HUES6 (cell line): ENCODE results near the gene SPTBN5.

ENCODE experiments used
- H3K27ac ChIP-seq: 2 replicates; pipeline ENCODE4 v1.7.0; 2013; ENCODE audit warnings: low read depth, mild to moderate bottlenecking, low read length, inconsistent platforms
- H3K27me3 ChIP-seq: 2 replicates; pipeline ENCODE4 v1.6.1; 2013; ENCODE audit warnings: low read length; ENCODE audit not compliant: control insufficient read depth, insufficient read depth
- H3K36me3 ChIP-seq: 2 replicates; pipeline ENCODE4 v1.6.1; 2013; ENCODE audit warnings: low read length; ENCODE audit not compliant: control insufficient read depth, insufficient read depth
- H3K4me1 ChIP-seq: 2 replicates; pipeline ENCODE4 v1.6.1; 2013; ENCODE audit warnings: low read length; ENCODE audit not compliant: control insufficient read depth, insufficient read depth
- H3K4me3 ChIP-seq: 2 replicates; pipeline ENCODE4 v1.5.1; 2013; ENCODE audit warnings: low read depth, low read length
- H3K9ac ChIP-seq: one replicate; pipeline ENCODE4 v1.6.1; 2013; ENCODE audit warnings: mild to moderate bottlenecking, low read length
- H3K9me3 ChIP-seq: 2 replicates; pipeline ENCODE4 v1.6.1; 2013; ENCODE audit warnings: low read depth, low read length; ENCODE audit not compliant: control insufficient read depth, insufficient read depth

The SPTBN5 gene

GRCh38 chr15:41829959-41830646, 63.8 kb downstream of the SPTBN5 start:
- H3K9ac ChIP-seq = no peak overlapping the region
- peaks cover 7% of the 10 kb centered on the region; the same call in 1 of the 2 replicates for H3K36me3 ChIP-seq
- peaks cover 7% of the 10 kb centered on the region; the same call in 1 of the 2 replicates for H3K4me1 ChIP-seq
- H3K9me3 ChIP-seq = no peaks in the 10 kb centered on the region
- H3K27me3 ChIP-seq = no peaks in the 10 kb centered on the region; the same call in 1 of the 2 replicates
- H3K4me3 ChIP-seq = no peak overlapping the region
- H3K27ac ChIP-seq = no peak overlapping the region

GRCh38 chr15:41828807-41829141, 65.1 kb downstream of the SPTBN5 start:
- Histone ChIP-seq H3K27ac (no peak overlapping the region), H3K27me3 (no peaks in the 10 kb centered on the region; the same call in 1 of the 2 replicates), H3K9me3 (no peaks in the 10 kb centered on the region), H3K36me3 (peaks cover 13% of the 10 kb centered on the region), H3K4me1 (peaks cover 7% of the 10 kb centered on the region; the same call in 1 of the 2 replicates), H3K9ac (peak overlapping the region; percentile 25), H3K4me3 (peak overlapping the region; percentile 99)

DNA sequence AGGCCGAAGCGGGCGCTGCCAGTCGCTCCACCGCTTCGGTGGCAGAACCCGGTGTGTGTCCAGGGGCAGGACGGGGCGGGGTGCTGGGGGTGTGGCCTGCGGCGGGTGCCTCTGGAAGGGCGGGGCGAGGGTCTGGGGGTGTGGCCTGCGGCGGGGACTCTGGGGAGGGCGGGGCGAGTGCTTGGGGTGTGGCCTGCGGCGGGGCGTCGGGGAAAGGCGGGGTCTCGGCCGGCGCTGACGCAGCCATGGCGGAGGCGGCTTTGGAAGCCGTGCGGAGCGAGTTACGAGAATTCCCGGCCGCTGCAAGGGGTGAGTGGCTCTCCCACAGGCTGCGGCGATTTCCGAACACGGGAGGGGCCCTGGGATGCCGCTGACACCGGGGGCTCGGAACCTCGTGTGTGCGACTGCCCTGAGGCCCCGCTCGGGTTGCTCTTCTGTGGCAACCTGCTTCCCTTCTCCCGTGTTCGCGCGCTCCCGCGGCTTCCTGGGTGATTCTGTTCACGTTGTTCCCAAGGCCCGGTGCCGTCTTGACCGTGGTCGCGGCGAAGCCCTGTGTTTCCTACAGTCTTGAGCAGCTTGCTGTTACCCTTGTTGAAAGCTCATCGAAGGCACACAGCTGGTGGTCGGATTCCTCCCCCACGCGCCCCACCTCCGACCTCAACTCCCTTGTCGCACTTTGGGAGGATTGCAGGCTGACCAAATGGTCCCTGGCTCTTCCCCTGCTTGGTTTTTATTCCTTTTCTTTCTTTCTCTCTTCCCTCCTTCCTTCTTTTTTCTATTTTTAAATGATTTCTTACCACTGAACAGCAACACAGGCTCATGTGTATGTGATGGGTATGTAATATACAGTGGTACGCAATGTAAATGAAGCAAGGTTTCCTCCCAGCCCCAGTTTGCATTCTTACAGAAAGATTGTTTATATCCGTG, 65.7 kb downstream of the SPTBN5 start, which contains the start of gene JMJD7:
JMJD7 (plus strand) TSS at position 213 of the 927 bp plus-strand sequence; CDS start at position 246, 33 bp downstream.
- H3K4me1 ChIP-seq = peaks cover 7% of the 10 kb centered on the region; the same call in 1 of the 2 replicates
- peak within 1 kb of the TSS; percentile 99 for H3K4me3 ChIP-seq
- no peaks in the 10 kb centered on the region for H3K9me3 ChIP-seq
- H3K9ac ChIP-seq = peak within 1 kb of the TSS; percentile 88
- H3K36me3 ChIP-seq = peaks cover 19% of the 10 kb centered on the region
- no peaks in the 10 kb centered on the region; the same call in 1 of the 2 replicates for H3K27me3 ChIP-seq
- H3K27ac ChIP-seq = no peak within 1 kb of the TSS

GRCh38 chr15:41827290-41827879, 66.5 kb downstream of the SPTBN5 start:
- peaks cover 26% of the 10 kb centered on the region for H3K36me3 ChIP-seq
- H3K27ac ChIP-seq = no peak overlapping the region
- H3K27me3 ChIP-seq = no peaks in the 10 kb centered on the region; the same call in 1 of the 2 replicates
- H3K9ac ChIP-seq = no peak overlapping the region
- peaks cover 7% of the 10 kb centered on the region; the same call in 1 of the 2 replicates for H3K4me1 ChIP-seq
- H3K9me3 ChIP-seq = no peaks in the 10 kb centered on the region
- H3K4me3 ChIP-seq = peak overlapping the region; percentile 99

GRCh38 chr15:41825572-41826535, 68.0 kb downstream of the SPTBN5 start:
- no peak overlapping the region for H3K27ac ChIP-seq
- H3K9me3 ChIP-seq = no peaks in the 10 kb centered on the region
- H3K4me1 ChIP-seq = peaks cover 7% of the 10 kb centered on the region; the same call in 1 of the 2 replicates
- H3K9ac ChIP-seq = no peak overlapping the region
- H3K4me3 ChIP-seq = no peak overlapping the region
- H3K27me3 ChIP-seq = no peaks in the 10 kb centered on the region; the same call in 1 of the 2 replicates
- H3K36me3 ChIP-seq = peaks cover 32% of the 10 kb centered on the region

- Histone ChIP-seq H3K27me3 (no peaks in the 10 kb centered on the region; the same call in 1 of the 2 replicates), H3K9ac (no peak overlapping the region), H3K4me1 (peaks cover 7% of the 10 kb centered on the region; the same call in 1 of the 2 replicates), H3K9me3 (no peaks in the 10 kb centered on the region), H3K36me3 (peaks cover 33% of the 10 kb centered on the region), H3K4me3 (no peak overlapping the region), H3K27ac (no peak overlapping the region)
These were observed 68.7 kb downstream of the SPTBN5 start for GRCh38 chr15:41825145-41825544.

DNA sequence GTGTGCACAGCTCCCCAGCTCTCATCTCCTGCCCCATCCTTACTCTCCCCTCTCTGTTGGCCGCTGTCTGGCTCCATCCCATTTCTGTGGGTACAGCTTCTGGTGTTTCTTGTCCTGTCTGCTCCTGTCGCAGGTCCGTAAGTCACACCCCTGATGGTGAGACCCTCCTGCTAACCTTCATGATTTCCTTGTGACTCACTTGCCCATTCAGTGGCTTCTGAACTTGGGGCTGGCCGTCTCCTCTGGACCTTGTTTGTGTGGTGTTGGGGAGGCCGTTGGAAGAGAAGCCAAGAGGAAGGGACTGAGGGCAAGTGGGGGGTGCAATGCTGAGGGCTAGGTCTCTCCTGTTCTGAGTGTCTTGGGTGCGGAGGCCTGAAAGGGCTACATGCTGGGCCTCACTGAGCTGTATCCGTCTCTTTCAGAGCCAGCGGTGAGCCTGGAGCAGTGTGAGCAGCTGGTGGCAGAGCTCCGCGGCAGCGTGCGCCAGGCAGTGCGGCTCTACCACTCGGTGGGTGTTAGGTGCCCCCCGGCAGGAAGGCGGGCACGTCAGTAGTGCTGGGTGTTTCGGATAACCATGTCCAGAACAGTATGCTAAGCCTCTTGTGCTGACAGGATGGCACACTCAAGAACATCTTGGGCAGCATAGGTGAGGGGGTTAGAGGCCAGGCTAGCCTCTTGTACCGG, 69.6 kb downstream of the SPTBN5 start:
- H3K27me3 ChIP-seq = no peaks in the 10 kb centered on the region; the same call in 1 of the 2 replicates
- H3K36me3 ChIP-seq = peaks cover 34% of the 10 kb centered on the region
- no peaks in the 10 kb centered on the region for H3K9me3 ChIP-seq
- H3K4me1 ChIP-seq = peaks cover 7% of the 10 kb centered on the region; the same call in 1 of the 2 replicates
- no peak overlapping the region for H3K9ac ChIP-seq
- no peak overlapping the region for H3K4me3 ChIP-seq
- H3K27ac ChIP-seq = no peak overlapping the region

- H3K4me1 ChIP-seq = no peaks in the 10 kb centered on the region
- no peak overlapping the region for H3K27ac ChIP-seq
- no peaks in the 10 kb centered on the region for H3K9me3 ChIP-seq
- no peak overlapping the region for H3K4me3 ChIP-seq
- no peak overlapping the region for H3K9ac ChIP-seq
- H3K36me3 ChIP-seq = peaks cover 41% of the 10 kb centered on the region
- no peaks in the 10 kb centered on the region; the same call in 1 of the 2 replicates for H3K27me3 ChIP-seq
These were observed 70.4 kb downstream of the SPTBN5 start for GRCh38 chr15:41823502-41823901.

DNA sequence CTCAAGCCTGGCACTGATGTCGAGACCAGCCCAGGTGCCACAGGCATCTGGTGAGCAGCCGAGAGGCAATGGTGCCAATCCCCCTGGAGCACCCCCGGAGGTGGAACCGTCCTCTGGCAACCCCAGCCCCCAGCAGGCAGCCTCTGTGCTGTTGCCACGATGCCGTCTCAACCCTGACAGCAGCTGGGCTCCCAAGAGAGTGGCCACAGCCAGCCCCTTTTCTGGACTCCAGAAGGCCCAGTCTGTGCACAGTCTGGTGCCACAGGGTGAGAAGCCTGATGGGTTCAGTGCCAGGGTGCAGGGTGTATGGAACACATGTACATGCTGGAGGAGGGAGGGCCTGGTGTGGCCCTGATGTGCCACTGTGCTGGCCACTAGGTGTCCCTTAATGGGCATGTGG, 70.9 kb downstream of the SPTBN5 start:
- Histone ChIP-seq H3K36me3 (peaks cover 46% of the 10 kb centered on the region), H3K9me3 (no peaks in the 10 kb centered on the region), H3K9ac (no peak overlapping the region), H3K27ac (no peak overlapping the region), H3K4me3 (no peak overlapping the region), H3K27me3 (no peaks in the 10 kb centered on the region; the same call in 1 of the 2 replicates), H3K4me1 (no peaks in the 10 kb centered on the region)
